ENCODE data around the gene SEC23A. TPM values are rescaled to one million over a fixed set of nuclear protein-coding genes. Genes with fewer than 3 reads are reported as not detected.
A peak's percentile ranks its signal among the peaks of the same experiment; 100 is the strongest.

The SEC23A gene
- total and polyA plus RNA-seq, 2 of the 13 experiments (the other 11 are each of a cell fraction or from before 2014, with no cell fraction given), result 403 to 887 TPM

- FAIRE-seq (no peak), ATAC-seq (peak; percentile 6), DNase-seq (ENCODE audit: low spot score) (no peak)
- no peaks in the 10 kb centered on the region for H4K20me1 ChIP-seq (ENCODE audit: insufficient read depth, low read length)
- H3K4me2 ChIP-seq (ENCODE audit: low read depth, low read length), result peak overlapping the region; percentile 80
- H3K27me3 ChIP-seq (ENCODE audit: control insufficient read depth in 1 of 2, insufficient read depth in 2 of 2, low read length in 2 of 2), result no peaks in the 10 kb centered on the region; a peak in 1 of 5 replicates
- CTCF ChIA-PET (ENCODE audit: low intra/inter-chr PET ratio, low total read pairs), result no interaction called here
- intact Hi-C loops (cut with micrococcal nuclease; ENCODE audit: unreplicated experiment) (loop anchor here (1.0 kb wide), 2 partner anchors 10 to 62 kb away; partner anchors contain the start of genes PNN and SEC23A), in situ Hi-C loops (cut with HindIII; ENCODE audit: extremely low pct_ligation_motif_present, low pct_unique_long_range_greater_than_20kb) (loop anchor here (5.0 kb wide), 1 partner anchor 59 kb away; the partner anchor contains the start of gene TRAPPC6B)
- H3K27ac ChIP-seq (ENCODE audit: extremely low read length, insufficient read depth, low read length), result peak overlapping the region; percentile 40
- TSS peak; percentile 96 for BruUV-seq (replicated peaks)
- no peaks in the 10 kb centered on the region for H3K9me3 ChIP-seq (ENCODE audit: low read length)
- H3K9ac ChIP-seq (ENCODE audit: insufficient read depth, low read depth, low read length), result peak overlapping the region; percentile 73
- H3K4me3 ChIP-seq (replicated peaks in 1 of 3; ENCODE audit: insufficient read depth in 1 of 3, low read depth in 2 of 3, low read length in 3 of 3), result peak overlapping the region; percentile 71 to 90 (median 76)
- WGBS (ENCODE audit: low lambda C conversion rate), result 53% methylated on average over 3 of the region's 3 CpGs
- peaks cover 33% of the 10 kb centered on the region for H3K4me1 ChIP-seq (ENCODE audit: insufficient read depth, low read length)
- POLR2A ChIA-PET, result interaction anchor here (0.5 to 11.5 kb wide), 25 partner anchors 9 to 335 kb away, joined by 3 to 242 read pairs (median 4); partner anchors contain the start of genes FBXO33, PNN, SEC23A and TRAPPC6B
- peaks cover 13% of the 10 kb centered on the region for H3K79me2 ChIP-seq (ENCODE audit: insufficient read depth, low read length)
- H2AFZ ChIP-seq (ENCODE audit: low read length), result peak overlapping the region; percentile 95
- peaks cover 3 to 8% of the 10 kb centered on the region in 2 experiments; a peak in 4 of 5 replicates for H3K36me3 ChIP-seq (replicated peaks in 1 of 2; ENCODE audit: control insufficient read depth in 1 of 2, insufficient read depth in 2 of 2, low read length in 2 of 2)
- TF ChIP-seq ZNF260 (CRISPR knock-in tag; IDR thresholded peaks at IDR 0.05; ENCODE audit: borderline replicate concordance, low read depth) (0 out of 2 replicates have a peak, but pooled peaks have one; percentile 1), ZNF264 (CRISPR knock-in tag; IDR thresholded peaks at IDR 0.05) (no peak), ZBTB21 (CRISPR knock-in tag; IDR thresholded peaks at IDR 0.05) (0 out of 2 replicates have a peak, but pooled peaks have one; percentile 3), CHD4 (IDR thresholded peaks at IDR 0.05; ENCODE audit: borderline replicate concordance, low read length) (peak; percentile 61; the same call in 1 of the 2 replicates), ZFY (CRISPR knock-in tag; IDR thresholded peaks at IDR 0.05) (no peak), SMC3 (IDR thresholded peaks at IDR 0.05; ENCODE audit: low read length) (no peak), MEIS2 (CRISPR knock-in tag; IDR thresholded peaks at IDR 0.05) (no peak), KLF13 (CRISPR knock-in tag; IDR thresholded peaks at IDR 0.05) (no peak), ZNF558 (CRISPR knock-in tag; IDR thresholded peaks at IDR 0.05; ENCODE audit: borderline replicate concordance) (no peak), ZNF124 (CRISPR knock-in tag; IDR thresholded peaks at IDR 0.05) (no peak), ZNF563 (CRISPR knock-in tag; IDR thresholded peaks at IDR 0.05) (no peak), ARHGAP35 (CRISPR knock-in tag; IDR thresholded peaks at IDR 0.05; ENCODE audit: borderline replicate concordance) (no peak), CC2D1A (CRISPR knock-in tag; IDR thresholded peaks at IDR 0.05) (no peak), EHMT2 (IDR thresholded peaks at IDR 0.05; ENCODE audit: borderline replicate concordance, low read depth, low read length) (no peak), ZNF670 (CRISPR knock-in tag; IDR thresholded peaks at IDR 0.05; ENCODE audit: borderline replicate concordance) (no peak), ZNF749 (CRISPR knock-in tag; IDR thresholded peaks at IDR 0.05; ENCODE audit: borderline replicate concordance) (0 out of 2 replicates have a peak, but pooled peaks have one; percentile 3), ZNF333 (CRISPR knock-in tag; IDR thresholded peaks at IDR 0.05; ENCODE audit: borderline replicate concordance) (no peak), ELF4 (CRISPR knock-in tag; IDR thresholded peaks at IDR 0.05; ENCODE audit: borderline replicate concordance) (peak; percentile 94), RBM39 (IDR thresholded peaks at IDR 0.05; ENCODE audit: low read depth, low read length, poor library complexity, severe bottlenecking) (no peak)
- TF ChIP-seq, protein P1, sequence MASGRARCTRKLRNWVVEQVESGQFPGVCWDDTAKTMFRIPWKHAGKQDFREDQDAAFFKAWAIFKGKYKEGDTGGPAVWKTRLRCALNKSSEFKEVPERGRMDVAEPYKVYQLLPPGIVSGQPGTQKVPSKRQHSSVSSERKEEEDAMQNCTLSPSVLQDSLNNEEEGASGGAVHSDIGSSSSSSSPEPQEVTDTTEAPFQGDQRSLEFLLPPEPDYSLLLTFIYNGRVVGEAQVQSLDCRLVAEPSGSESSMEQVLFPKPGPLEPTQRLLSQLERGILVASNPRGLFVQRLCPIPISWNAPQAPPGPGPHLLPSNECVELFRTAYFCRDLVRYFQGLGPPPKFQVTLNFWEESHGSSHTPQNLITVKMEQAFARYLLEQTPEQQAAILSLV (CRISPR knock-in tag; IDR thresholded peaks at IDR 0.05; ENCODE audit: borderline replicate concordance), result no peak
- TF ChIP-seq, protein P2, sequence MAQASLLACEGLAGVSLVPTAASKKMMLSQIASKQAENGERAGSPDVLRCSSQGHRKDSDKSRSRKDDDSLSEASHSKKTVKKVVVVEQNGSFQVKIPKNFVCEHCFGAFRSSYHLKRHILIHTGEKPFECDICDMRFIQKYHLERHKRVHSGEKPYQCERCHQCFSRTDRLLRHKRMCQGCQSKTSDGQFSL (CRISPR knock-in tag; IDR thresholded peaks at IDR 0.05), result no peak
- TF ChIP-seq, protein P3, sequence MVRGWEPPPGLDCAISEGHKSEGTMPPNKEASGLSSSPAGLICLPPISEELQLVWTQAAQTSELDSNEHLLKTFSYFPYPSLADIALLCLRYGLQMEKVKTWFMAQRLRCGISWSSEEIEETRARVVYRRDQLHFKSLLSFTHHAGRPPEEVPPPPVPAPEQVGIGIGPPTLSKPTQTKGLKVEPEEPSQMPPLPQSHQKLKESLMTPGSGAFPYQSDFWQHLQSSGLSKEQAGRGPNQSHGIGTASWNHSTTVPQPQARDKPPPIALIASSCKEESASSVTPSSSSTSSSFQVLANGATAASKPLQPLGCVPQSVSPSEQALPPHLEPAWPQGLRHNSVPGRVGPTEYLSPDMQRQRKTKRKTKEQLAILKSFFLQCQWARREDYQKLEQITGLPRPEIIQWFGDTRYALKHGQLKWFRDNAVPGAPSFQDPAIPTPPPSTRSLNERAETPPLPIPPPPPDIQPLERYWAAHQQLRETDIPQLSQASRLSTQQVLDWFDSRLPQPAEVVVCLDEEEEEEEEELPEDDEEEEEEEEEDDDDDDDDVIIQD (CRISPR knock-in tag; IDR thresholded peaks at IDR 0.05; ENCODE audit: low read depth), result no peak
Measured at GRCh38 chr14:39113685-39114072, 10.6 kb upstream of the SEC23A start.
